GM19468 (cell line): ENCODE data around the gene TOR1AIP2.

Experiments used
- ATAC-seq: cut with Tn5 transposase; IDR thresholded peaks from one replicate; pipeline ENCODE4 v1.9.1; 2021; ENCODE audit warnings: mild to moderate bottlenecking, moderate library complexity, moderate number of reproducible peaks; ENCODE audit not compliant: unreplicated experiment; ENCODE audit errors: extremely low read depth

The TOR1AIP2 gene

DNA sequence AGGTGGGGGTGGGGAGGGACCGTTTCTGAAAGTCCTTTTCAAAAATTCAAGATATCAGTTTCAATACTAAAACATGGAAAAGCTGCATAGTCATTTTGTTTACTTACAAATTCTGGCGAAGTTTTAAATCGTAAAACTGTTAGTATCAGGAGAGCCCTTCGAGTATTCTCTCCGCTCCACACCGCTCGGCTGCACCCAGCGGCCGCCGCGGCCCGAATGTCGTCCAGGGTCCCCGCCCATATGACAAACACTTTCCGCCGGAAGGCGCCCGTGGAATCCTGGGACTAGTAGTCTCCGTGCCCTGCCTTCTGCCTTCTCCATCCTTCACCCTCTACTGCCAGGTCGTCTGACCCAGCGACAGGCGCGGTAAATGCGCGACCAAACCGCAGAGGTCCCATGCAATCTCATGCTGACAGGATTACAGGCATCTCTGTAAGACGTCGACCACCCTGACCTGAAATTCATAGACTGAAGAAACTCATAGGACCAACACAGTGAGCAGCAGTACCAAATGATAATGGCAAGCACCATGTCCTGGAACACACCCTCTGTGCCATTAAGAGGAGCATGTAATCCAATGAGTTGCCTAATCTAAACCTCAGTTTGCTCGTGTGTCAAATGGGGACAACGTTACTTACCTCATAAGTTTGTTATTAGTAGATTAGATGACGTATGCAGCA, at the start of gene TOR1AIP2:
Gene TOR1AIP2 (minus strand): TSS at position 218 of the 680 bp plus-strand sequence. CDS start 25,138 bp downstream, outside the sequence.
- ATAC-seq: peak; percentile 45

DNA sequence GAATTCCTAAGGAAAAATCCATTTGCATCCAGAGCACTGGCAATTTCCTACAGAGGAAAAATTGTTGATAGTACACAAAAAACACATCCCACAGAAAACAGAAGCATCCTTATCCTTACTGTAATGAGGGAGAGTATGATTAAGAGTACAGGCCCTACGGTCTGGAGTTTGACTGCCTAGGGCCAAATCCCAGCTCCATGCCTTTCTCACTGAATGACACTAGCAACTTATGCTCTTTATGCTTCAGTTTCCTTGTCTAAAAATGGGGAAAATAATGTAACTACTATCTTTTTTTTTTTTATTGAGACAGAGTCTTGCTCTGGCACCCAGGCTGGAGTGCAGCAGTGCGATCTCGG, 49.2 kb upstream of the TOR1AIP2 start:
- ATAC-seq: no peak

DNA sequence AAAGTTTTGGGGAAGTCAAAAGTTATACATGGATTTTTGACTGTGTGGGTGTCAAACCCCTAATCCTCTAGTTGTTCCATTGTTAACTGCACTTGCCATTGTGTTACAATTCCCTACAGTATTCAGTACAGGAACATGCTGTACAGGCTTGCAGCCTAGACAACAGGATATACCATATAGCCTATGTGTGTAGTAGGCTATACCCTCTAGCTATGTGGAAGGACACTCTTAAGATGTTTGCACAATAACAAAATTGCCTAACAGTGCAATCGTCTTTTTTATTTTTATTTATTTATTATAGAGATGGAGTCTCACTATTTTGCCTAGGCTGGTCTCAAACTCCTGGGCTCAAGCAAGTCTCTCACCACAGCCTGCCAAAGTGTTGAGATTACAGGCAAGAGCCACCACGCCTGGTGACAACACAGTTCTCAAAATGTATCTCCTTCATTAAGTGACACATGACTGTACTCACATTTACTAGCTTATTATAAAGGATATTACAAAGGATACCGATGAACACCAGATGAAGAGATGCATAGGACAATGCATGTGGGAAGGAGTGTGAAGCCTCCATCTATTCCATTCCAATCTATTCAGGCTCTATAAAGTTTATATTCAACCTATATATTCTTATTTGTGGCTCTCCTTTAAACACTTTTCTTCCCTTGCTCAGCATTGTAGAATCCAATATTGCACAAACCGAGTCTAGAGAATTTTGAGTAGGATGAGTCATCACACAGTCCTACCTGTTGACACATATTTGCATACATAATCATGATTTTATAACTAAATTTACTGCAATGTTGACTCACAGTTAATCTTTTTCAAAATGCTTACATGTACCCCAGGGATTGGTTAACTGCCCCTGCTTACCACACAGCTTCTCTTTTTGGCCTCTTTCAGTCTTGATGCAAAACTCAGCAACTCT, 48.6 kb upstream of the TOR1AIP2 start:
- no peak for ATAC-seq

- no peak for ATAC-seq
Observed at GRCh38 chr1:179925302-179925701, 47.7 kb upstream of the TOR1AIP2 start.

DNA sequence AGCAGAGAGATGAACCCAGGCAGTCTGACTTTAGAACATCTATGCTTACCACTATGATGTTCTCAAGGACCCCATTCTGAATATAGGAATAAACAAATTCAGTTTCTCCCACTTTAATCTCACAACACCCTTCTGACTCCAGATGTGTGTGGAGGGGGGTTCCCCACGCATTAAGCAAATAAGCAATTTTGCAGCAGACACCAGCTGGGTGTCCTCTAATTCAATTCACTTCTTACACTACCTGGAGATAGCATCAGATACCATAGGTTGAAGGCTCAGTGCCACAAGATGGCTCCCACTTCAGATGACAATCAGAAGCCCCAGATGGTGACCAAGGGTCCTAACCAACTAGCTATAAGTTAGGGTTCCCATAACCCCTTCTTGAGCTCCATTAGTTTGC, 46.7 kb upstream of the TOR1AIP2 start:
- ATAC-seq: no peak

- no peak for ATAC-seq
Observed at GRCh38 chr1:179923029-179923428, 45.4 kb upstream of the TOR1AIP2 start.

GRCh38 chr1:179921981-179922872, 44.6 kb upstream of the TOR1AIP2 start:
- no peak for ATAC-seq

DNA sequence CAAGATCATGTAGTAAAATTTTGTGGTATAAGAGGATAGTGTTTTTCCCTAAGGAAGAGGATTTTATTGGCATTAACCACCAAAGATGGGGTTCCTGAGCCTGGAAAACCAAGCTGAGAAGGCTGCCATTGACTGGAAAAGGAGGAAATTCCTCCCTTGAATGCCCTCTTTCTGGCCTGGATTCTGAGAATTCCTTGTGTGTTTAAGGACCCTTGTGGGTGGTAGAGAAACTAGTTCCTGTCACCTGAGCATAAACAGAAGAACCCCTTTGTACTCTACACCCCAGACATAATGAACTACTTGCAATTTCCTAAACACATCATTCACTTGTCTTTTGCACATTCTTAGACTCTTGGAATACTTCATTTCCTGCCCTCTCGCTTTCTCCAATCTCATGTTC, 43.9 kb upstream of the TOR1AIP2 start:
- ATAC-seq: no peak

GRCh38 chr1:179917601-179918429, 40.2 kb upstream of the TOR1AIP2 start:
- ATAC-seq: no peak

DNA sequence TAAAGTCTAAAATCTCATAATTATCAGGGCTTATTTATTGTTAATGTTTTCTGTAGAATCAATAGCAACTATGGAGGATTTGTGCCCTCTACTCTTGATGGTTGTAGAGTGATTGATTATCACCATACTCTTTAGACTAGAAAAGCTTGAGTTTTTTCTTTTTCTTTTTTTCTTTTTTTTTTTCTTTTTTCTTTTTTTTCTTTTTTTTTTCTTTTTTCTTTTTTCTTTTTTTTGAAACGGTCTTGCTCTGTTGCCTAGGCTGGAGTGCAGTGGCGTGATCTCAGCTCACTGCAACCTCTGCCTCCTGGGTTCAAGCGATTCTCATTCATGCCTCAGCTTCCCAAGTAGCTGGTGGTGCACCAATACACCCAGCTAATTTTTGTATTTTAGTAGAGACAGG, 34.2 kb upstream of the TOR1AIP2 start:
- ATAC-seq: no peak

DNA sequence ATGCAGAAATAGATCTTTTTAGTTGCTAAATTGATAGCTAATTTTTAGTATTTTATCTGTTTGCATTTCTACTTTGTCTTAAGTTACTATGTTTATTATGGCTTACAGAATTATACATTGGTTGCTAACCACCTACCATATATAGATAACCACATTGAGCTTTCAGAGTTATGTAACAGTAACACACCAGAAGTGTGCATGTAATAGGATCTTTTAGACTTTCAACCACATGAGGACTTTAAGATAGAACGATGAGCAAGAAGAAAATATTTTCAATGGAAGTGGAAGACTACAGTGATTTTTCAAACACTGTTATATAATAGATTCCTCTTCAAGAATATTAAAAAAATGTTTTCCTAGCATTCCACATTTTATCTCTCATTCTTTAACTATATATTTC, 33.3 kb upstream of the TOR1AIP2 start:
- no peak for ATAC-seq

DNA sequence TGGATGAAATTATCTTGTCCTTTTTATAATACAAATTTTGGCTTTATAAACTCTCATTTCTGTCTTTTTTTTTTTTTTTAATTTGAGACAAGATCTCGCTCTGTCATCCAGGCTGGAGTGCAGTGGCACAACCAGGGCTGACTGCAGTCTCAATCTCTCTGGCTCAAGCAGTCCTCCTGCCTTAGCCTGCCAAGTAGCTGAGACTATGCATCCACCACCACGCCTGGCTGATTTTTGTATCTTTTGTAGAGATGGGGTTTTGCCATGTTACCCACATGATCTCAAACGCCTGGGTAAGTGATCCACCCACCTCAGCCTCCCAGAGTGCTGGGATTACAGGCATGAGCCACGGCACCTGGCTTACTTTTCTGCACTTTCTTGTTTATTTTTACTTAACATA, 12.0 kb upstream of the TOR1AIP2 start:
- ATAC-seq: no peak

DNA sequence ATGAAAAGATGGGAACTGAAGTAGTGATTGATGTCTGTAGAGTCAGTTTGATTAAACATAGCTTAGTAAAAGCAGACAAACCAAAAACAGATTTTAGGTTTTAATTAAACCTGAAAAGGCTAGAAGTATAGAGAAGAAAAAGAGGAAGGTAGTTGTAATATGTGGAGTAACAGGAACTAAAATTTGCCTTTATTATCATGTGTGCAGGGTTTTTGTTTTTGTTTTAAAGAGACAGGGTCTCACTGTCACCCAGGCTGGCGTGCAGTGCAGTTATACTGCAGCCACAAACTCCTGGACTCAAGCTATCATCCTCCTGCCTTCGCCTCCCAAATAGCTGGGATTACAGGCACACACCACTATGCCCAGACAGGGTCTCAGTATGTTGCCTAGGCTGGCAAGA, 10.5 kb upstream of the TOR1AIP2 start:
- ATAC-seq: no peak

GRCh38 chr1:179883745-179884138, 6.1 kb upstream of the TOR1AIP2 start:
- ATAC-seq: no peak

DNA sequence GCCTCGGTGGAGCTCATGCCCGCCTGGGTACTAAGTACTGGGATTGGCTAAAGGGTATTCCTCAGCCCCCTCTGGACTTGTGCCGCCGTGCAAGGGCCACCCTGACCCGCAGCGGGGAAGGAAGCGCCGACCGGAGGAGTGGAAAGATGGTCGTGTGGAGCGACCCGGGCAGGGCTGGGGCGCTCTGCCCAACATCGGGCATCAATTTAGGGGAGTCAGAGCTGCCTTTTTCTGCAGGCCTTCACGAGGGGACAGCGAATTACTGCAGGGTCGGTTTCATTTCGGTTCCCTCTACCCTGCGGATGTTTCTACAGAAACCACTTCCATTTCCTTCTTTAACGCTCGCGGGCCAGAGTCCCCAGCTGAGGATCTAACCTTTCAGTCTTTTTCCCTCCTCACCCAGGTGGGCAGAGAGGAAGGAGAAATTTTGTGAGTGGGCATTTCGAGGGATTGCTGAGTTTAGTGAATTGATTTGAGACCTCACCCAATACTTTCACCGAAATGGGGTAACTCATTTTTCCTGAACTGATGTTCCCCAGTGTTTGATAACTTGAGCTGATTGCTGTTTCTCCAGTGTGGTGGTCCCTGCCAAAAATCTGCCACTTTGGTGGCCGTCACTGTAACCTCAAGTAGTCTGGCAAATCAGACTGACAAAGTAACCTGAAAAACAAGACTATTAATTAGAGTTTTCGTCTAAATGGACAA, 5.6 kb upstream of the TOR1AIP2 start:
- ATAC-seq: no peak

DNA sequence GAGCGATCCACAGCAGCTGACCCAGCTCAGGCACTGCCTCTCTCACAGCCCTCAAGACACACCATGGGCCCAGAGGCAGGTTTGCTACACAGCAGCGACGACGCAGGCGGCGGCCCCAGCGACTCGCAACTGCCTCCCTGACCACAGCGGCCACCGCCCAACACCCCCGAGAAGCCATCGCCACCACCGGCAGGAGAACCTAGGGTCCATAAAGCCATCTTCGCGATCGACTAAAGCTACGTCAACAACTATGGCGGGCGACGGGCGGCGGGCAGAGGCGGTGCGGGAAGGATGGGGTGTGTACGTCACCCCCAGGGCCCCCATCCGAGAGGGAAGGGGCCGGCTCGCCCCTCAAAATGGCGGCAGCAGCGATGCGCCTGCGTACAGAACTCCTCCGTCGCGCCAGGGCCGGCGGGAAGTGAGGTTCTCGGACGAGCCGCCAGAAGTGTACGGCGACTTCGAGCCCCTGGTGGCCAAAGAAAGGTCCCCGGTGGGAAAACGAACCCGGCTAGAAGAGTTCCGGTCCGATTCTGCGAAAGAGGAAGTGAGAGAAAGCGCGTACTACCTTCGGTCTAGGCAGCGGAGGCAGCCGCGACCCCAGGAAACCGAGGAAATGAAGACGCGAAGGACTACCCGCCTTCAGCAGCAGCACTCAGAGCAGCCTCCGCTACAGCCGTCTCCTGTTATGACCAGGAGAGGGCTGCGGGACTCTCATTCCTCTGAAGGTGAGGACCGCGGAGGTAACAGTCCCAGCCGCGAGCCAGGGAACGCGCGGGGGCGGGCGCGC, 4.8 kb upstream of the TOR1AIP2 start, which contains the start of gene TOR1AIP1:
Gene TOR1AIP1 (plus strand): TSS at position 33 of the 787 bp plus-strand sequence. CDS start 218 bp downstream, at position 251.
- peak; percentile 82 for ATAC-seq

DNA sequence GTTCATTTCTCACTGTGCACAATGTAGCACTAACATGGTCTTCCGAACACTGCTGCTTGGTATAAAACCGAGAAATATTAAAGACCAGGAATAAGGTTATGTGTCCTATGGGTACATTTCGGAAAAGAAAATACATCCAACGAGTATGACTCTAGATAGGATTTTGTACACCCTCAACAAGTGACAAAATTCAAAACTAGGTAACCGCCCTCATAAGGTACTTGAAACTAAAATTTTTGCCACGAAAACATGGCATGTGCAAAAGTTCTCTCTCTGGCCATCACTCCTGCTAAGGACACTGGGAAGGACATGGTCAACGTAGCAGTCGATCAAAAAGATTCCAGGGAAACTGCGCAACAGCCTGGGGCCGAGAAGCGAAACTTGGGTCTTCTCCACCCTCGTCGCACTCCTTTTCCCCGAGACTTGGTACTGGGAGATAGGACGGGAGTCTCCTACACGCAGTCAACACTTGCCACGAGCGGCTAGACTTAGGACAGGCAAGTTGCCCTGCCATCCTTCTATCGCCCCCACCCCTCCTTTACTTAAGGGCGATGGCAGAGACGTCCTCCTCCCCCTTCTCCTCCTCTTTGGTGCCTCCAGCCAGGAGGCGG, 4.1 kb upstream of the TOR1AIP2 start:
- no peak for ATAC-seq

- ATAC-seq: no peak
Observed at GRCh38 chr1:179879797-179880196, 2.2 kb upstream of the TOR1AIP2 start.
